Measurements from ENCODE around the gene HEPACAM.

- TF ChIP-seq POLR2AphosphoS2 (conservative IDR thresholded peaks at IDR 0.05; ENCODE audit: low read length) (no peak), CTCF (IDR thresholded peaks at IDR 0.05) (no peak), CBX2 (IDR thresholded peaks at IDR 0.05; ENCODE audit: borderline replicate concordance, low read depth) (no peak), POLR2A (IDR thresholded peaks at IDR 0.05; ENCODE audit: low read length) (no peak), E2F6 (IDR thresholded peaks at IDR 0.05; ENCODE audit: borderline replicate concordance, low read depth) (no peak), RNF2 (IDR thresholded peaks at IDR 0.05; ENCODE audit: borderline replicate concordance, low read depth) (no peak), ATOH8 (CRISPR knock-in tag; IDR thresholded peaks at IDR 0.05; ENCODE audit: low read depth) (no peak)
These were observed 5.0 kb downstream of the HEPACAM start for GRCh38 chr11:124930799-124931198.

Data from A549 (cell line).